GM12878 (cell line): ENCODE results near the gene CATSPERZ. TPM values are rescaled to one million over a fixed set of nuclear protein-coding genes. Genes with fewer than 3 reads are reported as not detected.

ENCODE experiments used
- BRCA1 ChIP-seq: IDR thresholded peaks from 2 replicates; pipeline ENCODE4 v1.6.1; 2011; ENCODE audit warnings: low read depth, low read length, improper control_type of control experiment
- CHD4 ChIP-seq: fragments of 200-600 bp; sonication (generic); IDR thresholded peaks from 2 replicates; pipeline ENCODE4 v1.6.1; 2016; ENCODE audit warnings: mild to moderate bottlenecking
- GABPA ChIP-seq: IDR thresholded peaks from 2 replicates; pipeline ENCODE4 v1.6.1; 2014; ENCODE audit warnings: antibody characterized with exemption, low read depth, mild to moderate bottlenecking, inconsistent platforms
- GATAD2B ChIP-seq: fragments of 450-650 bp; conservative IDR thresholded peaks from 2 replicates; pipeline ENCODE4 v1.6.1; 2017; ENCODE audit warnings: low read depth, mild to moderate bottlenecking, moderate library complexity
- HDAC2 ChIP-seq: fragments of 200-600 bp; sonication (generic); IDR thresholded peaks from 2 replicates; pipeline ENCODE4 v1.6.1; 2017
- HDAC6 ChIP-seq: fragments of 200-600 bp; sonication (generic); IDR thresholded peaks from one replicate; pipeline ENCODE4 v1.8.0; 2017; ENCODE audit warnings: antibody characterized with exemption; ENCODE audit not compliant: unreplicated experiment
- KLF5 ChIP-seq: fragments of 450-650 bp; IDR thresholded peaks from 2 replicates; pipeline ENCODE4 v1.6.1; 2014; ENCODE audit warnings: mild to moderate bottlenecking; ENCODE audit not compliant: partially characterized antibody
- MEF2B ChIP-seq: fragments of 450-650 bp; IDR thresholded peaks from 2 replicates; pipeline ENCODE4 v1.6.1; 2018; ENCODE audit warnings: mild to moderate bottlenecking, moderate library complexity; ENCODE audit not compliant: partially characterized antibody, poor library complexity, severe bottlenecking
- MTA3 ChIP-seq: IDR thresholded peaks from 2 replicates; pipeline ENCODE4 v1.6.1; 2012; ENCODE audit warnings: low read length, inconsistent platforms, borderline replicate concordance
- NFXL1 ChIP-seq: fragments of 450-650 bp; IDR thresholded peaks from 2 replicates; pipeline ENCODE4 v1.6.1; 2017; ENCODE audit warnings: antibody characterized with exemption, mild to moderate bottlenecking, borderline replicate concordance
- NR2C1 ChIP-seq: fragments of 450-650 bp; IDR thresholded peaks from 2 replicates; pipeline ENCODE4 v1.6.1; 2017; ENCODE audit warnings: antibody characterized with exemption, mild to moderate bottlenecking, moderate library complexity
- NR2F1 ChIP-seq: fragments of 450-650 bp; conservative IDR thresholded peaks from 2 replicates; pipeline ENCODE4 v1.6.1; 2017; ENCODE audit warnings: mild to moderate bottlenecking
- PAX8 ChIP-seq: fragments of 450-650 bp; IDR thresholded peaks from 2 replicates; pipeline ENCODE4 v1.6.1; 2017; ENCODE audit warnings: mild to moderate bottlenecking, moderate library complexity
- PKNOX1 ChIP-seq: fragments of 450-650 bp; IDR thresholded peaks from 2 replicates; pipeline ENCODE4 v1.6.1; 2016; ENCODE audit warnings: mild to moderate bottlenecking
- POLR2AphosphoS2 ChIP-seq: IDR thresholded peaks from 2 replicates; pipeline ENCODE4 v1.6.1; 2011; ENCODE audit warnings: low read depth, mild to moderate bottlenecking, low read length, improper control_type of control experiment, moderate library complexity
- POU2F2 ChIP-seq: IDR thresholded peaks from 3 replicates; pipeline ENCODE4 v1.6.1; 2011; ENCODE audit warnings: low read depth, mild to moderate bottlenecking, low read length, borderline replicate concordance
- RAD51 ChIP-seq: fragments of 450-650 bp; IDR thresholded peaks from 2 replicates; pipeline ENCODE4 v1.6.1; 2016; ENCODE audit warnings: moderate library complexity, mild to moderate bottlenecking, inconsistent platforms
- SIN3A ChIP-seq: IDR thresholded peaks from 2 replicates; pipeline ENCODE4 v1.6.1; 2012; ENCODE audit warnings: low read depth, low read length, improper control_type of control experiment
- SMC3 ChIP-seq: IDR thresholded peaks from 2 replicates; pipeline ENCODE4 v1.6.1; 2011; ENCODE audit warnings: low read length, improper control_type of control experiment, borderline replicate concordance
- SPI1 ChIP-seq: IDR thresholded peaks from 2 replicates; pipeline ENCODE4 v1.6.1; 2011; ENCODE audit warnings: low read depth, mild to moderate bottlenecking, low read length, moderate library complexity, borderline replicate concordance; ENCODE audit not compliant: insufficient read depth
- SREBF1 ChIP-seq: IDR thresholded peaks from 2 replicates; pipeline ENCODE4 v1.6.1; 2012; ENCODE audit warnings: mild to moderate bottlenecking, low read length
- STAT1 ChIP-seq: fragments of 450-650 bp; conservative IDR thresholded peaks from 2 replicates; pipeline ENCODE4 v1.6.1; 2014; ENCODE audit warnings: antibody characterized with exemption, mild to moderate bottlenecking
- TCF7 ChIP-seq: IDR thresholded peaks from 2 replicates; pipeline ENCODE4 v1.6.1; 2014; ENCODE audit warnings: antibody characterized with exemption, borderline replicate concordance
- ZNF207 ChIP-seq: fragments of 450-650 bp; IDR thresholded peaks from 2 replicates; pipeline ENCODE4 v1.6.1; 2014; ENCODE audit warnings: antibody characterized with exemption, mild to moderate bottlenecking, borderline replicate concordance
- ZNF687 ChIP-seq: fragments of 450-650 bp; IDR thresholded peaks from 2 replicates; pipeline ENCODE4 v1.6.1; 2017; ENCODE audit warnings: mild to moderate bottlenecking, moderate library complexity
- ZZZ3 ChIP-seq: IDR thresholded peaks from 2 replicates; pipeline ENCODE4 v1.6.1; 2011; ENCODE audit warnings: low read depth; ENCODE audit not compliant: control insufficient read depth, insufficient read length
- polyA plus RNA-seq, 11 experiments: library from polyadenylated mRNA; depleted of rRNA in 4 of 11; unstranded in 6 of 11; stranded (reverse) in 5 of 11; fragments of >200 nt; fragmentation: Nextera tagmentation in 4 of 11; fragmentation: Illumina TruSeq in 1 of 11; extraction: Ambion mirVana in 4 of 11; extraction: Trizol in 1 of 11; gene quantifications; 1 replicate in 1 of 11; 2 replicates in 10 of 11; pipeline versions ENCODE4 v1.2.1 to v1.2.3, GENCODE V29; 2011 to 2016; ENCODE audit warnings: inconsistent platforms in 2 of 11, missing spikeins in 2 of 11, low read depth in 1 of 11
- total RNA-seq, 4 experiments: library from RNA; depleted of rRNA in 3 of 4; stranded (reverse); fragments of >200 nt in 3 of 4; fragmentation: Illumina TruSeq in 1 of 4; extraction: Trizol in 1 of 4; gene quantifications; 2 replicates each; pipeline versions ENCODE4 v1.2.1 to v1.2.3, GENCODE V29; 2013 to 2021
- TF ChIP-seq, protein P1 (sequence below): fragments of 450-650 bp; IDR thresholded peaks from 2 replicates; pipeline ENCODE4 v1.6.1; 2017; ENCODE audit warnings: mild to moderate bottlenecking

Gene CATSPERZ
- total and polyA plus RNA-seq, 10 of the 15 experiments (the other 5 are each of a cell fraction or from before 2014, with no cell fraction given), result 0.12 to 0.31 TPM; not detected in 8

DNA sequence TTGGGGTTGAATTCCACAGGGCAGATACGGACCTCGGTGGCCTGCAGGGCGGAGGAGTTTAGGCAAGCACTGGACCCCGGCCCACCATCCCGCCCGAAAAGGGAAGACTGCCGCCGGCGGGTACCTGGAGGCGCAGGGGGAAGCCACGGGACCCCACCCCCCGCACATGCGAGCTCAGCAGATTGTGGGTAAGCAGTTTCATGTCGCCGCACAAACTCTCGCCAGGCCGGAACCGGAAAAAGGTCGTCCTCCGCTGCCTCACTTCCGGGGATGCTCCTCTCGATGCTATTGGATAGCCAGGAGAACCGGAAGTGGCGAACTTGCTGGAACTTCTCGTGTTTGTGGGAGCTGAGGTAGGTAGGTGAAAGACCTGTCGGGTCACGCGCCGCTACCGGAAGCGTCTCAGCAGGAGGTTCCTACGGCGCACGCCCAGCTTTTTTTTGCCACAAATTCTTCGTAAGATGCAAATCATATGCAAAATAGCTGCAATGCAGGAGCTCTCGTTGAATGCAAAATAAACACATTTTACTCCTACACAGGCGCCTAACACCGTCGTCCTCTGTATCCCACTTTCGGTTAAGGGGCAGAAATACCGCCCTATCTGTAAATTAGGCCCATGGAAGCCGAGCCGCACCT lies 17.3 kb downstream of the CATSPERZ start, which contains the start of gene TRMT112 (continued):
- TF ChIP-seq SMC3 (no peak), POU2F2 (peak; percentile 98), PKNOX1 (peak; percentile 69; the same call in 1 of the 2 replicates), KLF5 (no peak), TCF7 (no peak), ZNF687 (peak; percentile 61), BRCA1 (no peak), ZNF207 (no peak), SREBF1 (no peak), ZZZ3 (no peak), STAT1 (no peak), HDAC6 (no peak), GABPA (peak; percentile 98), GATAD2B (peak; percentile 13; the same call in 1 of the 2 replicates), NR2C1 (peak; percentile 59), SPI1 (peak; percentile 52; the same call in 1 of the 2 replicates), NR2F1 (peak; percentile 60; the same call in 1 of the 2 replicates), CHD4 (no peak), POLR2AphosphoS2 (peak; percentile 74; the same call in 1 of the 2 replicates), SIN3A (peak; percentile 51; the same call in 1 of the 2 replicates), RAD51 (peak; percentile 93), NFXL1 (no peak), MEF2B (no peak), PAX8 (no peak), MTA3 (0 out of 2 replicates have a peak, but pooled peaks have one; percentile 8), HDAC2 (no peak)
- TF ChIP-seq, protein P1, sequence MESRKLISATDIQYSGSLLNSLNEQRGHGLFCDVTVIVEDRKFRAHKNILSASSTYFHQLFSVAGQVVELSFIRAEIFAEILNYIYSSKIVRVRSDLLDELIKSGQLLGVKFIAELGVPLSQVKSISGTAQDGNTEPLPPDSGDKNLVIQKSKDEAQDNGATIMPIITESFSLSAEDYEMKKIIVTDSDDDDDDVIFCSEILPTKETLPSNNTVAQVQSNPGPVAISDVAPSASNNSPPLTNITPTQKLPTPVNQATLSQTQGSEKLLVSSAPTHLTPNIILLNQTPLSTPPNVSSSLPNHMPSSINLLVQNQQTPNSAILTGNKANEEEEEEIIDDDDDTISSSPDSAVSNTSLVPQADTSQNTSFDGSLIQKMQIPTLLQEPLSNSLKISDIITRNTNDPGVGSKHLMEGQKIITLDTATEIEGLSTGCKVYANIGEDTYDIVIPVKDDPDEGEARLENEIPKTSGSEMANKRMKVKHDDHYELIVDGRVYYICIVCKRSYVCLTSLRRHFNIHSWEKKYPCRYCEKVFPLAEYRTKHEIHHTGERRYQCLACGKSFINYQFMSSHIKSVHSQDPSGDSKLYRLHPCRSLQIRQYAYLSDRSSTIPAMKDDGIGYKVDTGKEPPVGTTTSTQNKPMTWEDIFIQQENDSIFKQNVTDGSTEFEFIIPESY, result no peak
